ENCODE measurements around the gene MGLL. TPM values are rescaled to one million over a fixed set of nuclear protein-coding genes. Genes with fewer than 3 reads are reported as not detected.

Gene MGLL
- polyA plus RNA-seq, 1 experiment = 108 TPM

DNA sequence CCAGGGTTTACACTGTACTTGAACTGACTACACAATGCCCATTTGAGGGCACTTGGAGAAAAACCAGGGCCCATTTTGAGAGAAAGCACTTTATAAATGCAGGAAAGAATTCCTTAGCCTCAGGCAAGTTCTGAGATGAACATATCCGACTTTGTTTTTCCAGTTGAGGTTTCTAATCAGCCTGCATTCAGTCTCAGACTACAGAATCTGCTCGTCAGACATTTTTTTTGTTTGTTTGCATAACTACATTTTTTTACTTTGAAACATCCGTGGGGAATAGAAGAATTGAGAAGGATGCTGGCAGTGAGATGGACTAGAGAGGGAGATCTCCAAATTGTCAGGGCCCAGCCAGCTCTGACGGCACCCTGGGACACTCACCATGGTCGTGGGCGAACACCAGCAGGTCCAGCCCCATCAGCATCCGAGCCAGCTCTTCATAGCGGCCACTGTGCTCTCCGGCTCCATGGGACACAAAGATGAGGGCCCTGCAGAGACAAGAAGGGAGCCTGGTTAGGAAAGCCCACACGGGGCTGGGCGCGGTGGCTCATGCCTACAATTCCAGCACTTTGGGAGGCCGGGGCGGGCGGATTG lies 40.8 kb downstream of the MGLL start:
- H3K4me3 ChIP-seq (ENCODE audit: low read depth, low read length) = no peak overlapping the region
- H3K27me3 ChIP-seq (ENCODE audit: control insufficient read depth, insufficient read depth, low read length) = no peaks in the 10 kb centered on the region
- no peak for TF ChIP-seq CTCF (IDR thresholded peaks at IDR 0.05; ENCODE audit: insufficient read depth, low read depth, low read length)
- H3K36me3 ChIP-seq (ENCODE audit: control insufficient read depth, insufficient read depth, low read length) = peaks cover 5% of the 10 kb centered on the region
- POLR2A ChIA-PET = interaction anchor here (0.7 kb wide), 1 partner anchor 11 kb away, joined by 3 read pairs; no protein-coding TSS in a partner anchor
- peak; percentile 88 for DNase-seq (ENCODE audit: low read depth)
- CTCF ChIA-PET = interaction anchor here (0.7 to 4.5 kb wide), 7 partner anchors 10 to 202 kb away, joined by 3 to 16 read pairs (median 3); partner anchors contain the start of gene MGLL

- CTCF ChIA-PET = interaction anchor here (0.8 to 4.5 kb wide), 5 partner anchors 12 to 120 kb away, joined by 3 to 16 read pairs (median 3); no protein-coding TSS in a partner anchor
- Histone ChIP-seq H3K4me3 (ENCODE audit: low read depth, low read length) (no peak overlapping the region), H3K36me3 (ENCODE audit: control insufficient read depth, insufficient read depth, low read length) (peaks cover 4% of the 10 kb centered on the region), H3K27me3 (ENCODE audit: control insufficient read depth, insufficient read depth, low read length) (no peaks in the 10 kb centered on the region)
- POLR2A ChIA-PET = no interaction called here
- TF ChIP-seq CTCF (IDR thresholded peaks at IDR 0.05; ENCODE audit: insufficient read depth, low read depth, low read length) = no peak
- no peak for DNase-seq (ENCODE audit: low read depth)
Measured at GRCh38 chr3:127780536-127781400, 41.5 kb downstream of the MGLL start.

GRCh38 chr3:127779747-127780146 lies 42.6 kb downstream of the MGLL start:
- Histone ChIP-seq H3K36me3 (ENCODE audit: control insufficient read depth, insufficient read depth, low read length) (peaks cover 4% of the 10 kb centered on the region), H3K27me3 (ENCODE audit: control insufficient read depth, insufficient read depth, low read length) (no peaks in the 10 kb centered on the region), H3K4me3 (ENCODE audit: low read depth, low read length) (no peak overlapping the region)
- DNase-seq (ENCODE audit: low read depth) = no peak
- no peak for TF ChIP-seq CTCF (IDR thresholded peaks at IDR 0.05; ENCODE audit: insufficient read depth, low read depth, low read length)
- ChIA-PET POLR2A (no interaction called here), CTCF (interaction anchor here (1.4 to 4.5 kb wide), 3 partner anchors 11 to 89 kb away, joined by 3 to 16 read pairs (median 7); no protein-coding TSS in a partner anchor)

- CTCF ChIA-PET = no interaction called here
- DNase-seq (ENCODE audit: low read depth) = no peak
- POLR2A ChIA-PET = no interaction called here
- H3K27me3 ChIP-seq (ENCODE audit: control insufficient read depth, insufficient read depth, low read length) = no peaks in the 10 kb centered on the region
- no peak overlapping the region for H3K4me3 ChIP-seq (ENCODE audit: low read depth, low read length)
- peaks cover 2% of the 10 kb centered on the region for H3K36me3 ChIP-seq (ENCODE audit: control insufficient read depth, insufficient read depth, low read length)
- TF ChIP-seq CTCF (IDR thresholded peaks at IDR 0.05; ENCODE audit: insufficient read depth, low read depth, low read length) = no peak
Measured at GRCh38 chr3:127777921-127778656, 44.2 kb downstream of the MGLL start.

- Histone ChIP-seq H3K27me3 (ENCODE audit: control insufficient read depth, insufficient read depth, low read length) (no peaks in the 10 kb centered on the region), H3K4me3 (ENCODE audit: low read depth, low read length) (no peak overlapping the region), H3K36me3 (ENCODE audit: control insufficient read depth, insufficient read depth, low read length) (peaks cover 2% of the 10 kb centered on the region)
- no peak for DNase-seq (ENCODE audit: low read depth)
- CTCF ChIA-PET = no interaction called here
- no peak for TF ChIP-seq CTCF (IDR thresholded peaks at IDR 0.05; ENCODE audit: insufficient read depth, low read depth, low read length)
- POLR2A ChIA-PET = no interaction called here
Measured at GRCh38 chr3:127777332-127777731, 45.0 kb downstream of the MGLL start.

Measured in BJ (cell line).